Colonic mucosa (tissue), 4 donors: ENCODE results near the gene NELFB. TPM values are rescaled to one million over a fixed set of nuclear protein-coding genes. Genes with fewer than 3 reads are reported as not detected.
A peak's percentile ranks its signal among the peaks of the same experiment; 100 is the strongest.
"Not testable (repeated sequence)": the region's sequence is repeated elsewhere in the genome, so short reads cannot be mapped to it uniquely, and the experiment has no call there.

Experiments
- DNase-seq: peaks from one replicate; pipeline ENCODE4 v3.0.0-alpha.2; 2020
- H3K27ac ChIP-seq: fragments of 200-600 bp; one replicate; pipeline ENCODE4 v1.8.0; 2021
- H3K27me3 ChIP-seq: fragments of 200-600 bp; one replicate; pipeline ENCODE4 v1.8.0; 2021
- H3K36me3 ChIP-seq: fragments of 200-600 bp; one replicate; pipeline ENCODE4 v1.8.0; 2021
- H3K4me1 ChIP-seq: fragments of 200-600 bp; one replicate; pipeline ENCODE4 v1.8.0; 2021; ENCODE audit warnings: mild to moderate bottlenecking
- H3K4me3 ChIP-seq: fragments of 200-600 bp; one replicate; pipeline ENCODE4 v1.8.0; 2021
- H3K9ac ChIP-seq, 2 donors: one replicate each; pipeline ENCODE4 v1.7.0; 2013; ENCODE audit warnings: control low read depth in 2 of 2, low read depth in 2 of 2, low read length in 2 of 2
- H3K9me3 ChIP-seq: fragments of 200-600 bp; one replicate; pipeline ENCODE4 v1.8.0; 2021
- intact Hi-C: fragments of 100-400 bp; cut with DNase I; formaldehyde crosslinking; loops from one replicate; pipeline ENCODE4 v1.14.1; 2022
- total RNA-seq, 2 donors: library from RNA; stranded (reverse); fragmentation: NEBNext Ultra II Directional in 1 of 2; extraction: Animal tissue kit (Norgen Biotek cat#: 25700) in 1 of 2; gene quantifications; one replicate each; pipeline ENCODE4 v1.2.1, GENCODE V29; 2021
- TF ChIP-seq, protein P1 (sequence below): fragments of 200-600 bp; IDR thresholded peaks from one replicate; pipeline ENCODE4 v1.8.0; 2022; ENCODE audit warnings: antibody characterized with exemption, mild to moderate bottlenecking
- donor health status: healthy.
- donor health status: DM: no; HTN: no; CAD: no.
- donor health status: DM: no; HTN: no; CAD: no.

NELFB gene
- total RNA-seq, 2 donors from 2014 or later, result 62.1 to 87.1 TPM

DNA sequence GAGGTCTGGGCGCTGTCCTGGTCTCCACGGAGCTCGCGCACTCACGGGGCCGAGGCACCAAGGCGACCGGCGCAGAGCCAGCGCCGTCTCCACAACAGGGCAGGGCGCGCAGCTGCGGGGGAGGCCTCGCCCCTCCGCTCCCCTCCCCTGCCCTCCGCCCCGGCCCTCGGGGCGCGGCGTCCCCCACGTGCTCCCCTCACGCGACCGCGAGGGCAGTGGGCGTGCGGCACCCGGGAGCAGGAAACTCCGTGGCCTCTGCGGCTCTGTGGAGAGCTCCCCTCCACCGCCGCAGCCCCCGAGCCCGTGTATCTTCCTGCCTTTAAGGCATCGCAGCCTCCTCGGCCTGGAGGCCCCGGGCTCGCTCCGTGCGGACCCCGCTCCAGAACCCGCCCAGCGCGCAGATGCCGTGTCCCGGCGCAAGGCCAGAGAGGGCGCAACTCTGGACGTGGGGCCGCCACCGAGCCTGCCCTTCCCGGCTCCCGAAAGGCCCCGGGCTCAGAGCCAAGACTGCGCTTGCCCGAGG lies 14.7 kb upstream of the NELFB start:
- peak overlapping the region; percentile 99 for H3K27ac ChIP-seq
- H3K9ac ChIP-seq, result peak overlapping the region; percentile 78 to 91
- peaks cover 36% of the 10 kb centered on the region for H3K4me1 ChIP-seq
- peak; percentile 81 for DNase-seq
- H3K36me3 ChIP-seq, result peaks cover 10% of the 10 kb centered on the region
- intact Hi-C loops, result no loop called here
- peak overlapping the region; percentile 67 for H3K4me3 ChIP-seq
- no peaks in the 10 kb centered on the region for H3K9me3 ChIP-seq
- no peaks in the 10 kb centered on the region for H3K27me3 ChIP-seq
- TF ChIP-seq, protein P1, sequence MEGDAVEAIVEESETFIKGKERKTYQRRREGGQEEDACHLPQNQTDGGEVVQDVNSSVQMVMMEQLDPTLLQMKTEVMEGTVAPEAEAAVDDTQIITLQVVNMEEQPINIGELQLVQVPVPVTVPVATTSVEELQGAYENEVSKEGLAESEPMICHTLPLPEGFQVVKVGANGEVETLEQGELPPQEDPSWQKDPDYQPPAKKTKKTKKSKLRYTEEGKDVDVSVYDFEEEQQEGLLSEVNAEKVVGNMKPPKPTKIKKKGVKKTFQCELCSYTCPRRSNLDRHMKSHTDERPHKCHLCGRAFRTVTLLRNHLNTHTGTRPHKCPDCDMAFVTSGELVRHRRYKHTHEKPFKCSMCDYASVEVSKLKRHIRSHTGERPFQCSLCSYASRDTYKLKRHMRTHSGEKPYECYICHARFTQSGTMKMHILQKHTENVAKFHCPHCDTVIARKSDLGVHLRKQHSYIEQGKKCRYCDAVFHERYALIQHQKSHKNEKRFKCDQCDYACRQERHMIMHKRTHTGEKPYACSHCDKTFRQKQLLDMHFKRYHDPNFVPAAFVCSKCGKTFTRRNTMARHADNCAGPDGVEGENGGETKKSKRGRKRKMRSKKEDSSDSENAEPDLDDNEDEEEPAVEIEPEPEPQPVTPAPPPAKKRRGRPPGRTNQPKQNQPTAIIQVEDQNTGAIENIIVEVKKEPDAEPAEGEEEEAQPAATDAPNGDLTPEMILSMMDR, result no peak

DNA sequence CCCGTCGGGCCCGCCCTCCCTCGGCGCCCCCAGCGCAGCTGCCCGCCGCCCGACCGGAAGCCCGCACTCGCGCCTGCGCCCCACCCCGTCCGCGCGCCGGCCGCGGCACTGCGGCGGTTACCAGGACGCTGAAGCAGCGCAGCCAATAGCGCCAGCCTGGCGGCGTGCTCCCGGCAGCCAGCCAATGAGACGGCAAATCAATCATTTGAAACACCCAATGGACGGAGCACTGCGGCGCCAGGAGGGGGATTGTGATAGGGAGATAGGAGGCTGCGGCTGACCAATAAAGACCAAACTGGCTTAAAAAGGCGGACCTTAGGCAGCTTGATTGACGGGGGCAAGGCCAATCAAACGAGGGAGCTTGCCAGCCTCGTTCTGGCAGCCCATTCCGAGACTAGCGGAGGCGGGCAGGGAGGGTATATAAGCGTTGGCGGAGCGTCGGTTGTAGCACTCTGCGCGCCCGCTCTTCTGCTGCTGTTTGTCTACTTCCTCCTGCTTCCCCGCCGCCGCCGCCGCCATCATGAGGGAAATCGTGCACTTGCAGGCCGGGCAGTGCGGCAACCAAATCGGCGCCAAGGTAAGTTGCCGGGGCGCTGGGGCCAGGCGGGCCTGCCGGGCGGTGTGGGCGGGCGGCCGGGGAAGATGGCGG lies 14.2 kb upstream of the NELFB start, which contains the start of gene TUBB4B:
TSS of gene TUBB4B (plus strand) at position 447 of the 649 bp plus-strand sequence. CDS start at position 521, 74 bp downstream.
- peaks cover 10% of the 10 kb centered on the region for H3K36me3 ChIP-seq
- H3K4me1 ChIP-seq, result peaks cover 36% of the 10 kb centered on the region
- H3K9ac ChIP-seq, result peak within 1 kb of the TSS; percentile 96 to 97

DNA sequence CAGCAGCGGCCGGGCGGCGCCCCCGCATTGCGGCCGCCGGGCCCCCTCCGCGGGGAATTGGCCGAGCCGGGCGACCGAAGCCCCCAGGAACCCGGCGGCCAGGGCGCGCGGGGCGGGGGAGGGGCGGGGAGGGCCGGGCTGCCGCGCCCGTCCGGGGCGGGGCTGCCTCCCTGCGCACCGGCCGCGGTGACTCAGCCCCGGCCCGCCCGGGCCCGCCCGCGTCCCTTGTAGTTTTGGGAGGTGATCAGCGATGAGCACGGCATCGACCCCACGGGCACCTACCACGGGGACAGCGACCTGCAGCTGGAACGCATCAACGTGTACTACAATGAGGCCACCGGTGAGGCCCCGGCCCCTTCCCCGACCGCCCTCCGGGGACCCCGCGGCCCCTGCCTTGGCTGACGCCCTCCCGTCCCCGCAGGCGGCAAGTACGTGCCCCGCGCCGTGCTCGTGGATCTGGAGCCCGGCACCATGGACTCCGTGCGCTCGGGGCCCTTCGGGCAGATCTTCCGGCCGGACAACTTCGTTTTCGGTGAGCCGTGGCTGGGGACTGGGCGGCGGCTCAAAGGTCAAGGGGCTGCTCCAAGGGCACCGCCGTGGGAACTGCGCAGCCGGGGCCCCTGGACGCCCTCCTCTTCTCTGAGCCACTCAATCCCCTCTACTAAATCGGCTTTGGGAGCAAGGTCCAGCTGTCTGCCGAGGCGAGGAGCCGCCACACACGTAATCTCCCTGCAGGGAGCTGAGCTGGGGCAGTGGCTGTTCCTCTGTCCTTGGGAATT lies 13.4 kb upstream of the NELFB start:
- intact Hi-C loops, result no loop called here
- TF ChIP-seq, protein P1, result no peak
- H3K27me3 ChIP-seq, result no peaks in the 10 kb centered on the region
- H3K27ac ChIP-seq, result peak overlapping the region; percentile 89
- H3K9ac ChIP-seq, result peak overlapping the region; percentile 96 to 97
- no peaks in the 10 kb centered on the region for H3K9me3 ChIP-seq
- DNase-seq, result peak; percentile 71
- H3K36me3 ChIP-seq, result peaks cover 10% of the 10 kb centered on the region
- H3K4me1 ChIP-seq, result peaks cover 29% of the 10 kb centered on the region
- peak overlapping the region; percentile 96 for H3K4me3 ChIP-seq

More for the DNA sequence above, 14.2 kb upstream of the NELFB start, which contains the start of gene TUBB4B:
- DNase-seq, result peak; percentile 99
- TF ChIP-seq, protein P1, result no peak
- Histone ChIP-seq H3K27ac (peak within 1 kb of the TSS; percentile 99), H3K4me3 (peak within 1 kb of the TSS; percentile 96), H3K9me3 (no peaks in the 10 kb centered on the region), H3K27me3 (no peaks in the 10 kb centered on the region)
- intact Hi-C loops, result no loop called here

DNA sequence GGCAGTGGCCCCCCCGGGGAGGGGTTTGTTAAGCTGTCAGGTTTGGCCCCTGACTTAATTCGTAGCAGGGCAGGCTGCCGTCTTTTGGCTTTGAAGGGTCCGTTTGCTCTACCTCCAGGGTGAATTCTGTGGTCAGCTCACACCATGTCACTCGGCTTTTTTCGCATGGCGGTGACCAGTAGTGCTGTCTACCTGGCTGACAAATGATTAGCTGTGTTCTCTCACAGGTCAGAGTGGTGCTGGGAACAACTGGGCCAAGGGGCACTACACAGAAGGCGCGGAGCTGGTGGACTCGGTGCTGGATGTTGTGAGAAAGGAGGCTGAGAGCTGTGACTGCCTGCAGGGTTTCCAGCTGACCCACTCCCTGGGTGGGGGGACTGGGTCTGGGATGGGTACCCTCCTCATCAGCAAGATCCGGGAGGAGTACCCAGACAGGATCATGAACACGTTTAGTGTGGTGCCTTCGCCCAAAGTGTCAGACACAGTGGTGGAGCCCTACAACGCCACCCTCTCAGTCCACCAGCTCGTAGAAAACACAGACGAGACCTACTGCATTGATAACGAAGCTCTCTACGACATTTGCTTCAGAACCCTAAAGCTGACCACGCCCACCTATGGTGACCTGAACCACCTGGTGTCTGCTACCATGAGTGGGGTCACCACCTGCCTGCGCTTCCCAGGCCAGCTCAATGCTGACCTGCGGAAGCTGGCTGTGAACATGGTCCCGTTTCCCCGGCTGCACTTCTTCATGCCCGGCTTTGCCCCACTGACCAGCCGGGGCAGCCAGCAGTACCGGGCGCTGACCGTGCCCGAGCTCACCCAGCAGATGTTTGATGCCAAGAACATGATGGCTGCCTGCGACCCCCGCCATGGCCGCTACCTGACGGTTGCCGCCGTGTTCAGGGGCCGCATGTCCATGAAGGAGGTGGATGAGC lies 12.6 kb upstream of the NELFB start:
- H3K4me1 ChIP-seq, result peaks cover 20% of the 10 kb centered on the region
- peak; percentile 23 for DNase-seq
- intact Hi-C loops, result no loop called here
- TF ChIP-seq, protein P1, result no peak
- peak overlapping the region; percentile 89 for H3K27ac ChIP-seq
- H3K9me3 ChIP-seq, result no peaks in the 10 kb centered on the region
- peak overlapping the region; percentile 96 to 97 for H3K9ac ChIP-seq
- peak overlapping the region; percentile 96 for H3K4me3 ChIP-seq
- H3K36me3 ChIP-seq, result peaks cover 10% of the 10 kb centered on the region
- H3K27me3 ChIP-seq, result no peaks in the 10 kb centered on the region

DNA sequence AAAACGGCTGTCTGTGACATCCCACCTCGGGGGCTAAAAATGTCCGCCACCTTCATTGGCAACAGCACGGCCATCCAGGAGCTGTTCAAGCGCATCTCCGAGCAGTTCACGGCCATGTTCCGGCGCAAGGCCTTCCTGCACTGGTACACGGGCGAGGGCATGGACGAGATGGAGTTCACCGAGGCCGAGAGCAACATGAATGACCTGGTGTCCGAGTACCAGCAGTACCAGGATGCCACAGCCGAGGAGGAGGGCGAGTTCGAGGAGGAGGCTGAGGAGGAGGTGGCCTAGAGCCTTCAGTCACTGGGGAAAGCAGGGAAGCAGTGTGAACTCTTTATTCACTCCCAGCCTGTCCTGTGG lies 11.9 kb upstream of the NELFB start:
- Histone ChIP-seq H3K4me1 (peaks cover 13% of the 10 kb centered on the region), H3K9ac (peak overlapping the region; percentile 14 to 96), H3K36me3 (peaks cover 10% of the 10 kb centered on the region)
- H3K27me3 ChIP-seq, DNase-seq, H3K27ac ChIP-seq, intact Hi-C loops, H3K4me3 ChIP-seq, H3K9me3 ChIP-seq: not testable (repeated sequence)
